HG03066 (cell line): ENCODE results near the gene HCLS1.

ENCODE experiments used
- ATAC-seq: cut with Tn5 transposase; IDR thresholded peaks from one replicate; pipeline ENCODE4 v1.9.1; 2021; ENCODE audit warnings: low read depth; ENCODE audit not compliant: unreplicated experiment

Gene HCLS1

GRCh38 chr3:121658716-121659435 is 1.8 kb downstream of the HCLS1 start:
- ATAC-seq = no peak

DNA sequence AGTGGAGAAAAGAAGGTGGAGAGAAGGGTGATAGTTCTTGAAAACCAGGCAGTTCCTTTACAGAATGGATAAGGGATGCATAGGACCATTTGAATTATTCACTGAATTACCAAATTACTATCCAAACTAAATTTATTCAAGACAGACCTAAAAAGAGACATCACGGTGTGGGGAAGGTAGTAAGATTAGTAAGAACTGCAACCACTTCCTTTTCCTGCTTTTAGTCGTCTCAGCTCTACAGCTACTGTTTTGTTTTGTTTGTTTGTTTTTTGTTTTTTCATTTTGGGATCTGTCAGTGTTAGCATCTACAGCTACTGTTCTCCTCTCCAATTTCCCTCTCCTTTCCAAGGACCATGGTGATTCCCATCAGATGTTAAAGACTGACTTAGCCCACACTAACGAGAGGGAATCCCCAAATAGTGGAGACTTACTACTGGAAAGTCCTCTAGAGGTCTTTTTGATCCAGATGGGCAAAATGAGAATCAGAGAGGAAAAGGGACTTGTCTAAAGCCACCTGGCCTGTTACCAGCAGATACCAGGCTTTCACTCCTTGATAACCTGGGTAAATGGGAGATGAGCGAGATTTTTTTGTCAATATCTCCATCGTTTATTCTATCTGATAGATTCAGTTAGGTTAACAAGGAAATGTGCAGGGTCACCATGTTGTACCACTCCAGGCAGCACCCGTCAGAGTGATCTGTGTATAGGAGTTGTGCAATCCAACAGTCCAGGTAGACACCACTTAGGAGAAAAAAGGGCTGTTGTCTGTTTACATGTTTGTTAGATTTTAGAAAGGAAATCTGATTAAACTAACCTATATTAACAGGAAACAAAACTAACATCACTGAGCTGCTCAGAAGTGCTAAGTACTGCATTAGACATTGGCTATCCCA is 6.0 kb downstream of the HCLS1 start:
- peak; percentile 67 for ATAC-seq

DNA sequence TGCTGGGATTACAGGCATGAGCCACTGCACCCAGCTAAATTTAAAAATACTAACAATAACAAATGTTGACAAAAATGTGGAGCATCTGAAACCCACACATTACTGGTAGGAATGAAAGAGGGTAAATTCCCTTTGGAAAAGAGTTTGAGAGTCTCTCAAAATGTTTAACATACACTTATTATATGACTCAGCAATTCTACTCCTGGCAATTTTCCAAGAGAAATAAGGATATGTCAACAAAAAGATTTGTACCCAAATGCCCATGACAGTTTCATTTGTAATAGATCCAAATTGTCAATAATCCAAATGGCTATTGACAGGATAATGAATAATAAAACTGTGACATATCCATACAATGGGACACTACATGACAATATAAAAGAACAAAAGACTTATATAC is 9.0 kb downstream of the HCLS1 start:
- no peak for ATAC-seq

- ATAC-seq = no peak
These were observed 11.1 kb downstream of the HCLS1 start for GRCh38 chr3:121649645-121650044.

DNA sequence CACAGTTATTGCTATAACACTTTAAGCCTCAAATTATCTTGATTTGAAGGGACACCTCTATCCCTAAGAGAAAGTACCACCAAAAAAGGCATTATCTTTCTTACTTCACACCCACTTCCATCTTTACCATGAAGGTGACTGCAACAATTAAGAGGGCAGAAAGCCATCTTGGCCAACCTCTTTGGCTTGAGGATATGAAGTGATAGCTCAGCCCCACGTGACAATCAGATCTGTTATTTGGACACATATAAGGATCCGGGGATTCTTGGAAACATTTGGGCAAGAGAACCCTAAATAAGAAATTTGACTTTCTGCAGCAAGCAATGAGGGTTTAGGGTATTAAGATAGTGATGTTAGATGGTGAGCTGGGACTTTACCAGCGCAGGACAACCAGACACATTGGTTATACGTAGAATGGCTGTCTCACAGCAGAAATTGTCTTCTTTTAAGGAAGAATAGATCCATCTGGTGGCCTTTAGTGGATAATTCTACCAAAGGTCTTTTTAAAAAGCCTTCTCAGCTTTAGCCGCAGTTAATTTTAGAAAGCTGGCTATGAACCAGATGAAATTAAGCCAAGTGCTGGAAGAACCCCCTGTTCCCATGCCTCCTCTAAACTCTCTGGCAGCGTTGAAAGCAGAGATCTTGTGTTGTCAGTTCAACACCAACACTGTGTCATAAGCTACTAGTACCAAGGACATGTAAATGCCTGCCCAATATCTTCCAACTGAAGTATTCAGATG is 12.3 kb downstream of the HCLS1 start:
- ATAC-seq = no peak

DNA sequence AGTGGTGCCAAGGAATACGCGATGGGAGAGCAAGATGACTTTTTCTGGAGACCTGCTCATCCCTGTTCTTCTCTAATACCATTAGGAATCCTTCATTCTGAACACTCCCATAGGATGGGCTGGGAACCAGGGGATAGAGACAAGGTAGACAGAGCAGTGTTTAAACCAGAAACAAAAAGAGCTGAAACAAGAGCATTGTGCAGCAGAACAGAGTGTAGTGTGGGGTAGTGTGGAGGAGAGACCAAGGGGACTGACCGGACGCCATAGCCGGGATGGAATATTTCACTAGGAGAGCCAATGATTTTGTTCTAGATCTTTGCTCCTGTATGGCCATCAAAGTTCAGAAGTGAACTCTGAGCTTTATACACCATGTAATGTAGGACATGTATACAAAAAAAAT is 15.6 kb downstream of the HCLS1 start:
- no peak for ATAC-seq

- no peak for ATAC-seq
These were observed 17.9 kb downstream of the HCLS1 start for GRCh38 chr3:121642601-121643314.

GRCh38 chr3:121641127-121641526 is 19.6 kb downstream of the HCLS1 start:
- no peak for ATAC-seq

DNA sequence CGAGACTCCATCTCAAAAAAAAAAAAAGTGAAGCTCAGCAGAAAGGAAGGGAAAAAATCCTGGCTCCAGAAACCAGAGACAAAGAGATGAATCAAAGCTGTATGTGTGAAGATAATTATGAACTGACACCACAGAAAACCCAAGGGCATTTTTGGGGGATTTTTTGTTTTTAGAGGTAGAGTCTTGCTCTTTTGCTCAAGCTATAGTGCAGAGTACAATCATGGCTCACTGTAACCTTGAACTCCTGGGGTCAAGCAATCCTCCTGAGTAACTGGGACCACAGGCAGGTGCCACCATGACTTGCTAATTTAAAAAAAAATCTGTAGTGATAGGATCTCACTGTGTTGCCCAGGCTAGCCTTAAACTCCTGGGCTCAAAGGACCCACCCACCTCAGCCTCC is 22.8 kb downstream of the HCLS1 start:
- no peak for ATAC-seq

DNA sequence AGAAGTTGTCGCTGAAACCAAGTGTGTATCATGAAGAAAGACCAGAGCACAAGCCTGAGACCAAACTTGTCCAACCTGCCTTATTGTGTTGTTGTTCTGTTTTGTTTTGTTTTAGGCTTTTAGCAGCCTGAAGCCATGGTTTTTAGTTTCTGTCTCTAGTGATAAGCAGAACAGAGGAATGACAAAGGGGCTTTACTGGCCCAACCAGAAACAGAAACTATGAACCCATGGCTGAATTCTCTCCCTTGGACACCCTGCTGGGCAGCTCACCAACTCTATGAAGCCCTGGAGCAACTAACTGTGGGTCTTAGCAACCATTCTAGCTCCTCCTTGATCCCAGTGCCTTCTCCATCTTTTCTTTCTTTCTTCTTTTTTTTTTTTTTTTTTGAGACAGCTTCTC is 30.3 kb downstream of the HCLS1 start:
- ATAC-seq = no peak

DNA sequence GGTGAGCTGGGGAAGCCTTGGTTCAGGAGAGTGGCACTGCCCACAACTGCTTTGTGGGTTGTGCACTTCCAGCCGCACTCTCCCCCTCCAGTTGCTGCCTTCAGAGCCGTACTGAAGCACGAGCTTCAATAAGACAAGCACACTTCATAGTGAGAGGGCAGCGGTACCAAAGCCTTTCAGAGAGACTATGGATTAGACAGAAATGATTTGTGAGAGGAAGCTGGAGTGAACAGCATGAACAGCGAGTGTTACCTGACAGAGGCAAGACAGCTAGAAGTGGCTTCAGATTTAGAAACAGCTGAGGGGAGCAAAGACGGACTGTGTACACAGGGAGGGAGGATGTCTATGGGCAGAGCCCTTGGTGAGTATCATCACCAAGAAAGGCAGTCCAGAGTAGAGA is 31.1 kb downstream of the HCLS1 start:
- ATAC-seq = no peak

DNA sequence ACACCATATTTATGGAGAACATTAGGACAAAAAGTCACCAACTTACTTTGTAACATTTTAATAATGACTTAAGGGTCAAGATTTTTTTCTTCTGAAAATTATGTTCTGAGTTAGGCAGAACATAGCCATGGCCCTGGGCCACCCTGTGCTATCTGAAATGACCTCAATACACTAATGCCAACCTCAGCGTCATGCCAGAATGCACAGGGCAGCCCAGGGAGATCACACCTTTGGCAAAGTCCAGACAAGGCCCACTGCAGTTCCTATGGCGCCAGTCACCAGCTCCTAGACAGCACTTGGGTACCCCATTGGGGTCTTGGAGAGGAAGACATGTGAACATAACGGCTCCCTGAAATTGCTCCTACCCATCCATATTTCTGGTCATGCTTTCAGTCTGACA is 33.1 kb downstream of the HCLS1 start:
- no peak for ATAC-seq

- ATAC-seq = no peak
These were observed 33.5 kb downstream of the HCLS1 start for GRCh38 chr3:121627211-121627610.

DNA sequence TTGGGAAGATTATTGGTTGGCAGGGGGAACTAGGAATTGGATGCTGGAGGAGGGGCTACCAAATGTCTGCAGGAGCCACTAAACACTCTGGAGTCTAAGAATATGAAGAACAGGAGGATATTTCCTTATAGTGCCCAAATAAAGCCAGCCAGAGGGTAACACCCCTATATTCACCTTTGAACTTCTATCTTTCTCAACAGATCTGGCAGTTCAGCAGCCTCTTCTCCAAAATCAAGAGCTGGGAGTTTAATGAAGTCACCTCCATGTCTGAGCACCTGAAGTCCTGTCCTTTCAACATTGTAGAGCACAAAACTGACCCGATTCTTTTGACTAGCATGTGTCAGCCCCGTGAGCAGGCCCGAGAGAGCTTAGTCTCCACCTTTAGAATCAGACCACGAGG is 34.2 kb downstream of the HCLS1 start:
- ATAC-seq = no peak

DNA sequence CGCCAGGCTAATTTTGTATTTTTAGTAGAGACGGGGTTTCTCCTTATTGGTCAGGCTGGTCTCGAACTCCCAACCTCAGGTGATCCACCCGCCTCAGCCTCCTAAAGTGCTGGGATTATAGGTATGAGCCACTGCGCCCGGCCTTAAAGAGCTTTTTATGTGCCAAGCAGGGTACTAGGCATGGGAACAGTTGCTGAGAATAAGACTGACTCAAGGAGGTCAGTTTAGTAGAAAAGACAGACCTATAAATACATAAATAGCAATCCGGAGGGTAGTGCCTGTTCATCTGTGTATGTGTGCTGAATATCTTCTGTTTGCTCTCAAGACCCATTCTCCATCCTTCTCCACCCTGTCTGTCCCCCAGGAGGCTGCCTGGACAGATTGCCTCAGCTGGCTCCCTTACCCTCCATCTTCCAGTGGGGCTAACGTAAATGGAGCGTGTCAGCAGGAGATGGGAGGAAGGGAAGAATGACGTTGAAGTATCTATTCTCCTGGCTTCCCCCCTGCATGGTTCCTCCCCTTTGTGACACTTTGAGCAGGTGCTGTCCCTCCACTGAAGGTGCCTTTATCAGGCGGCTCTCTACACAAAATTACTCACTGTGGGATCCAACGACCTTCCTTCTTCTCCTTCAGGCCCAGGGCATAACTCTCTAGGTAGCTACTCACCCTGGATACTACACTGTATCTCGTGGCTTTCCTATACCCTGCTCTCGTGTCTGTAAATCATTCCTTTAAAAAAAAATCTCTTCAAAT is 36.4 kb downstream of the HCLS1 start:
- no peak for ATAC-seq

DNA sequence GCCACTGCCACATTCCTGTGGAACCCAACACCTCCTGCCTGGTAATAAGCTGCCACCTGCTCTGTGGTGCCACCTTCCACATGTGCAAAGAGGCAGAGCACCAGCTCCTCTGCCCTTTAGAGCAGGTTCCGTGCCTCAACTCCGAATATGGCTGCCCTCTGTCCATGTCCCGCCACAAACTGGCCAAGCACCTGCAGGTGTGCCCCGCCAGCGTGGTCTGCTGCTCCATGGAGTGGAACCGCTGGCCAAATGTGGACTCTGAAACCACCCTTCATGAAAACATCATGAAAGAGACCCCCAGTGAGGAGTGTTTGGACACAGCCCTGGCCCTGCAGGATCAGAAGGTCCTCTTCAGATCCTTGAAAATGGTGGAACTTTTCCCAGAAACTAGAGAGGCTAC is 39.2 kb downstream of the HCLS1 start:
- ATAC-seq = no peak

DNA sequence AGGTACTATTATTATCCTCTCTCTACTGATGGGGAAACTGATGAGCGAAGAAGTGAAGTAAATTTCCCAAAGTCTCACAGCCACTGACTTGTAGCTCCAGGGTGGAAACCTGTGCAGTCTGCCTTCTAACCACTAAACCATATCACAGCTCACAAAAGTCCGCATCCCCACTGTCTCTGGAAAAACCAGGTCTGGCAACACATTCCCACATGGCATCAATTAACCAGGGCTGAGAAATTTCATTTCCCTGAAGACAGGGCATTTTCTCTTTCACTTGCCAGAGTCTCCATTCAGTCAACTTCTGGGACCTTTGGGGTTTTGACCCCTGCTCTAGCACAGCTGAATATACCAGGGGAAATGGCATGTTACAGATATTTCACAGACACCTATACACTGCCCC is 41.0 kb downstream of the HCLS1 start:
- no peak for ATAC-seq

GRCh38 chr3:121606106-121606505 is 54.6 kb downstream of the HCLS1 start:
- no peak for ATAC-seq

DNA sequence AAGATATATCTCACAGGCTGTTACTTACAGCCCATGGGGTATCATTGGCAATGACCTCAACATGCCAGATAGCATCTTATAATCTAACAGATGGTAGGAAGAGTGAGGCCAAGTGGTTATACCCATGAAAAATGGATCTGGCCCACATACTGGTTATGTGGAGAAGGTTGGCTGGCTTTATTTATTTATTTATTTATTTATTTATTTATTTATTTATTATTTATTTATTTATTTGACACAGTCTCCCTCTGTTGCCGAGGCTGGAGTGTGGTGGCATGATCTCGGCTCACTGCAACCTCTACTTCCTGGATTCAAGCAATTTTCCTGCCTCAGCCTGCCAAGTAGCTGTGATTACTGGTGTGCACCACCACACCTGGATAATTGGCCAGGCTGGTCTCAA is 55.9 kb downstream of the HCLS1 start:
- no peak for ATAC-seq

DNA sequence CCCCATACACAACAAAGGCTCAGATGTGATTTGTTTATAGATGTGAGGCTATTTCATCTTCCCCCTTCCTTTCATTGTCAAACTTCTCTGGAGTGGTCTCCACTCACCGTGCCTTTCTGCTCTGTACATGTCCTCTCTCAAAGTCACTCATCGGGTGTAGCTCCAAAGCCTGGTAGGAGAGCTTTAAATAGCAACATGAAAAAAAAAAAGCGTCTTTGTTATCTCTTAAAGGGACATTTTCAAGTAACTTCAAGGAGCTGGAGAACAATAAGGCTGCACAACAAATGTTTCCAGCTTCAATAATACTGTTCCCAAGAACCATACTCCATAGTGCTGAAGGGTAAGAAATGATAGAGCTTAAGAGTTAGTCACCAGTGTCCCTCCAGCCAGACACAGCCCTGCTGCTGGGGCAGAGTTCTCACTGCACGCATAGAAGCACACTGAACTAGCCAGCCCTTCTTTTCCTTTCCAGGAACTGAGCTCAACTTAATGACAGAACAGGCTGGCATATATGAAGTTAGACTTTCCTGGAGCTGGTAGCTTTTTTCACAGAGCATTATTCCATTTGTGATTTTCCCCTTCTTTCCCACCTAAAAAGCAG is 59.4 kb downstream of the HCLS1 start:
- no peak for ATAC-seq
